MM.1S (cell line): Measurements from ENCODE around the gene PYGB.

Source experiments
- DNase-seq: peaks from one replicate; pipeline ENCODE4 v3.0.0-alpha.2; 2015
- H2AFZ ChIP-seq: fragments of 300-600 bp; sonication (generic); 2 replicates; pipeline ENCODE4 v1.6.0; 2016; ENCODE audit warnings: antibody characterized with exemption, low read length
- H3F3A ChIP-seq: fragments of 300-600 bp; sonication (generic); 2 replicates; pipeline ENCODE4 v1.6.1; 2016; ENCODE audit warnings: mild to moderate bottlenecking, antibody characterized with exemption, low read length, moderate library complexity, mixed read lengths; ENCODE audit not compliant: insufficient read depth
- H3K27ac ChIP-seq: fragments of 300-600 bp; sonication (generic); 2 replicates; pipeline ENCODE4 v1.5.1; 2016; ENCODE audit warnings: mild to moderate bottlenecking, low read length
- H3K27me3 ChIP-seq: fragments of 300-600 bp; sonication (generic); replicated peaks from 2 replicates; pipeline ENCODE4 v1.6.0; 2016; ENCODE audit warnings: low read length; ENCODE audit not compliant: insufficient read depth
- H3K36me3 ChIP-seq: fragments of 300-600 bp; sonication (generic); replicated peaks from 2 replicates; pipeline ENCODE4 v1.6.1; 2016; ENCODE audit warnings: mild to moderate bottlenecking, low read length, mixed read lengths; ENCODE audit not compliant: insufficient read depth
- H3K4me1 ChIP-seq: fragments of 300-600 bp; sonication (generic); 2 replicates; pipeline ENCODE4 v1.6.1; 2016; ENCODE audit warnings: low read length, mixed read lengths
- H3K4me2 ChIP-seq: fragments of 300-600 bp; sonication (generic); 2 replicates; pipeline ENCODE4 v1.6.0; 2016; ENCODE audit warnings: low read depth, low read length
- H3K4me3 ChIP-seq: fragments of 300-600 bp; sonication (generic); 2 replicates; pipeline ENCODE4 v1.5.1; 2016; ENCODE audit warnings: low read length, mixed read lengths
- H3K79me2 ChIP-seq: fragments of 300-600 bp; sonication (generic); 2 replicates; pipeline ENCODE4 v1.6.1; 2016; ENCODE audit warnings: mixed run types, low read length, mixed read lengths
- H3K9ac ChIP-seq: fragments of 300-600 bp; sonication (generic); 2 replicates; pipeline ENCODE4 v1.6.1; 2016; ENCODE audit warnings: low read length, mixed read lengths
- H3K9me2 ChIP-seq: fragments of 300-600 bp; sonication (generic); replicated peaks from 2 replicates; pipeline ENCODE4 v1.6.1; 2016; ENCODE audit warnings: mild to moderate bottlenecking, low read length, mixed read lengths; ENCODE audit not compliant: insufficient read depth
- H3K9me3 ChIP-seq: fragments of 300-600 bp; sonication (generic); replicated peaks from 2 replicates; pipeline ENCODE4 v1.6.1; 2016; ENCODE audit warnings: mild to moderate bottlenecking, low read length, mixed read lengths; ENCODE audit not compliant: insufficient read depth
- H4K20me1 ChIP-seq: fragments of 300-600 bp; sonication (generic); 2 replicates; pipeline ENCODE4 v1.6.1; 2016; ENCODE audit warnings: mild to moderate bottlenecking, low read length, moderate library complexity, mixed read lengths; ENCODE audit not compliant: insufficient read depth
- CTCF ChIP-seq: fragments of 300-600 bp; sonication (generic); IDR thresholded peaks from 2 replicates; pipeline ENCODE4 v1.5.1; 2016; ENCODE audit warnings: antibody characterized with exemption, low read length, mixed read lengths
- EZH2 ChIP-seq: fragments of 300-600 bp; sonication (generic); optimal IDR thresholded peaks from 2 replicates; pipeline ENCODE3; 2017; ENCODE audit warnings: low read depth, mild to moderate bottlenecking, antibody characterized with exemption, low read length, mixed read lengths
- EZH2phosphoT487 ChIP-seq: fragments of 300-600 bp; sonication (generic); IDR thresholded peaks from 2 replicates; pipeline ENCODE4 v1.6.1; 2018; ENCODE audit warnings: antibody characterized with exemption, low read length

PYGB gene

GRCh38 chr20:25280051-25280573, 32.2 kb downstream of the PYGB start:
- H4K20me1 ChIP-seq = no peaks in the 10 kb centered on the region
- peaks cover 25% of the 10 kb centered on the region for H3K4me1 ChIP-seq
- no peaks in the 10 kb centered on the region for H3K9me2 ChIP-seq
- H3K27ac ChIP-seq = no peak overlapping the region
- no peaks in the 10 kb centered on the region; the same call in none of the 2 replicates for H3K36me3 ChIP-seq
- H3K79me2 ChIP-seq = peaks cover 23% of the 10 kb centered on the region
- TF ChIP-seq EZH2 = no peak
- TF ChIP-seq EZH2phosphoT487 = no peak
- TF ChIP-seq CTCF = no peak
- H3K4me3 ChIP-seq = no peak overlapping the region
- no peaks in the 10 kb centered on the region for H3K9me3 ChIP-seq
- DNase-seq = no peak
- no peak overlapping the region for H3K9ac ChIP-seq
- H3F3A ChIP-seq = peaks cover 13% of the 10 kb centered on the region
- no peaks in the 10 kb centered on the region for H3K27me3 ChIP-seq
- no peak overlapping the region for H2AFZ ChIP-seq
- H3K4me2 ChIP-seq = no peak overlapping the region

GRCh38 chr20:25280574-25281535, 33.0 kb downstream of the PYGB start:
- H3K4me2 ChIP-seq = peak overlapping the region; percentile 24; the same call in 1 of the 2 replicates
- TF ChIP-seq EZH2 (no peak), EZH2phosphoT487 (no peak), CTCF (no peak)

GRCh38 chr20:25281541-25281991, 33.7 kb downstream of the PYGB start:
- Histone ChIP-seq H4K20me1 (no peaks in the 10 kb centered on the region), H3K36me3 (no peaks in the 10 kb centered on the region; the same call in none of the 2 replicates), H2AFZ (no peak overlapping the region), H3K4me1 (peaks cover 25% of the 10 kb centered on the region), H3K4me2 (peak overlapping the region; percentile 60; the same call in 1 of the 2 replicates), H3K9me2 (no peaks in the 10 kb centered on the region), H3K27ac (peak overlapping the region; percentile 93), H3K9ac (peak overlapping the region; percentile 61), H3K4me3 (peak overlapping the region; percentile 26; the same call in 1 of the 2 replicates), H3K9me3 (no peaks in the 10 kb centered on the region), H3F3A (peaks cover 13% of the 10 kb centered on the region), H3K27me3 (no peaks in the 10 kb centered on the region), H3K79me2 (peaks cover 35% of the 10 kb centered on the region)
- peak; percentile 92 for DNase-seq
- no peak for TF ChIP-seq EZH2phosphoT487
- TF ChIP-seq EZH2 = no peak
- TF ChIP-seq CTCF = no peak

More at GRCh38 chr20:25280574-25281535, 33.0 kb downstream of the PYGB start:
- no peaks in the 10 kb centered on the region; the same call in none of the 2 replicates for H3K36me3 ChIP-seq
- H3K9ac ChIP-seq = no peak overlapping the region
- H4K20me1 ChIP-seq = no peaks in the 10 kb centered on the region
- peaks cover 30% of the 10 kb centered on the region for H3K79me2 ChIP-seq
- peaks cover 25% of the 10 kb centered on the region for H3K4me1 ChIP-seq
- H3K9me3 ChIP-seq = no peaks in the 10 kb centered on the region
- no peaks in the 10 kb centered on the region for H3K27me3 ChIP-seq
- H3F3A ChIP-seq = peaks cover 13% of the 10 kb centered on the region
- H3K4me3 ChIP-seq = no peak overlapping the region
- H2AFZ ChIP-seq = no peak overlapping the region
- H3K9me2 ChIP-seq = no peaks in the 10 kb centered on the region
- DNase-seq = no peak
- peak overlapping the region; percentile 93 for H3K27ac ChIP-seq
